Testis (tissue), 3 donors: ENCODE results near the gene RPL18A. TPM values are rescaled to one million over a fixed set of nuclear protein-coding genes. Genes with fewer than 3 reads are reported as not detected.

Experiments used
- DNase-seq: peaks from one replicate; pipeline ENCODE4 v3.0.0-alpha.2; 2019
- H3K27ac ChIP-seq, 2 donors: fragments of 200-600 bp; sonication (generic); one replicate each; pipeline ENCODE4 v1.5.1; 2019
- H3K27me3 ChIP-seq: fragments of 200-600 bp; sonication (generic); one replicate; pipeline ENCODE4 v1.5.1; 2019
- H3K36me3 ChIP-seq: fragments of 200-600 bp; sonication (generic); one replicate; pipeline ENCODE4 v1.5.1; 2017; ENCODE audit warnings: low read depth; ENCODE audit errors: missing control alignments
- H3K4me1 ChIP-seq: fragments of 200-600 bp; sonication (generic); one replicate; pipeline ENCODE4 v1.5.1; 2019
- H3K4me3 ChIP-seq, 2 donors: fragments of 200-600 bp; sonication (generic); one replicate each; pipeline ENCODE4 v1.5.1; 2017 to 2019
- H3K9me3 ChIP-seq: fragments of 200-600 bp; sonication (generic); one replicate; pipeline ENCODE4 v1.5.1; 2017
- CTCF ChIP-seq, 3 experiments: fragments of 450-650 bp in 2 of 3; fragments of 200-600 bp in 1 of 3; sonication (generic) in 1 of 3; IDR thresholded peaks; one replicate each; pipeline ENCODE4 v1.5.1; 2016 to 2019; ENCODE audit warnings: antibody characterized with exemption in 3 of 3, mild to moderate bottlenecking in 2 of 3, moderate library complexity in 1 of 3
- POLR2A ChIP-seq: fragments of 450-650 bp; IDR thresholded peaks from one replicate; pipeline ENCODE4 v1.6.1; 2017; ENCODE audit warnings: antibody characterized with exemption, mild to moderate bottlenecking, moderate library complexity
- WGBS, 2 donors: methylation state at CpG; one replicate each; pipeline ENCODE4 v1.1.5; 2018; 5-methylcytosine and 5-hydroxymethylcytosine counted together
- intact Hi-C: fragments of 100-400 bp; cut with DNase I; formaldehyde crosslinking; loops from one replicate; pipeline ENCODE4 v1.15.1; 2023; ENCODE audit warnings: low total_unique reads
- polyA plus RNA-seq: library from polyadenylated mRNA; stranded (reverse); fragments of 350-450 nt; fragmentation: Illumina TruSeq; extraction: RNeasy Lipid Tissue Mini Kit (QIAGEN cat#74804); gene quantifications from one replicate; pipeline ENCODE4 v1.2.3, GENCODE V29; 2014; ENCODE audit warnings: low read depth, low replicate concordance; ENCODE audit not compliant: insufficient read depth
- small RNA-seq, 2 donors: library from RNA; depleted of rRNA; stranded (forward); fragments of <200 nt; gene quantifications; one replicate each; pipeline ENCODE3, GENCODE V24; 2016
- total RNA-seq, 2 donors: library from RNA; depleted of rRNA; stranded (reverse); fragments of >200 nt; gene quantifications; one replicate each; pipeline ENCODE4 v1.2.3, GENCODE V29; 2016

Gene RPL18A
- total and polyA plus RNA-seq, 3 donors from 2014 or later: 551 to 1,098 (median 828) TPM

- Histone ChIP-seq H3K27me3 (no peaks in the 10 kb centered on the region), H3K36me3 (no peaks in the 10 kb centered on the region), H3K4me3 (no peak overlapping the region), H3K27ac (no peak overlapping the region), H3K4me1 (no peaks in the 10 kb centered on the region), H3K9me3 (no peaks in the 10 kb centered on the region)
- intact Hi-C loops: no loop called here
- 72 to 80% methylated on average over 6 of the region's 6 CpGs for WGBS, 2 donors
- no peak for DNase-seq
- TF ChIP-seq POLR2A (no peak), CTCF (IDR thresholded peaks at IDR 0.05) (no peak)
Observed at GRCh38 chr19:17902701-17903100, 43.0 kb downstream of the RPL18A start.

- 87 to 91% methylated on average over 3 of the region's 3 CpGs for WGBS, 2 donors
- Histone ChIP-seq H3K27me3 (no peaks in the 10 kb centered on the region), H3K9me3 (no peaks in the 10 kb centered on the region), H3K4me1 (no peaks in the 10 kb centered on the region), H3K36me3 (no peaks in the 10 kb centered on the region), H3K27ac (no peak overlapping the region), H3K4me3 (no peak overlapping the region)
- intact Hi-C loops: no loop called here
- TF ChIP-seq CTCF (IDR thresholded peaks at IDR 0.05): no peak
- no peak for TF ChIP-seq POLR2A
- DNase-seq: no peak
Observed at GRCh38 chr19:17908244-17908643, 48.5 kb downstream of the RPL18A start.

- DNase-seq: no peak
- WGBS, 2 donors: 66 to 70% methylated on average over 7 of the region's 7 CpGs
- intact Hi-C loops: no loop called here
Observed at GRCh38 chr19:17909003-17909732, 49.5 kb downstream of the RPL18A start.

GRCh38 chr19:17910791-17911360 is 51.2 kb downstream of the RPL18A start:
- Histone ChIP-seq H3K4me1 (no peaks in the 10 kb centered on the region), H3K4me3 (no peak overlapping the region), H3K27me3 (no peaks in the 10 kb centered on the region), H3K9me3 (no peaks in the 10 kb centered on the region), H3K36me3 (no peaks in the 10 kb centered on the region), H3K27ac (no peak overlapping the region)
- TF ChIP-seq POLR2A (no peak), CTCF (IDR thresholded peaks at IDR 0.05) (no peak)
- no peak for DNase-seq
- intact Hi-C loops: no loop called here
- whole genome bisulfite sequencing, 2 donors: 81 to 87% methylated on average over 11 of the region's 11 CpGs

More at GRCh38 chr19:17909003-17909732, 49.5 kb downstream of the RPL18A start:
- Histone ChIP-seq H3K4me3 (no peak overlapping the region), H3K27ac (no peak overlapping the region), H3K36me3 (no peaks in the 10 kb centered on the region), H3K27me3 (no peaks in the 10 kb centered on the region), H3K9me3 (no peaks in the 10 kb centered on the region), H3K4me1 (no peaks in the 10 kb centered on the region)
- TF ChIP-seq CTCF (IDR thresholded peaks at IDR 0.05) (no peak), POLR2A (no peak)

Small RNA genes lying within 50 kb of the gene (small RNA-seq; reads per million reads assigned to genes)
- gene SNORA68: 0 reads per million in 2 donors

Other genes with a start within 250 kb of the RPL18A start
- gene UNC13A, start 171.6 kb upstream of the RPL18A start, total RNA-seq: 1 to 10 TPM; 2.6 to 3.2 TPM
- 1.2 TPM for gene UNC13A, start 171.6 kb upstream of the RPL18A start, polyA plus RNA-seq
- 100 to 1,000 TPM in 1 of 2 donors, 10 to 100 TPM in 1; 95.5 to 106 TPM for gene MAP1S, start 140.4 kb upstream of the RPL18A start, total RNA-seq
- 123 TPM for gene MAP1S, start 140.4 kb upstream of the RPL18A start, polyA plus RNA-seq
- 10 to 100 TPM; 12.8 to 15.6 TPM for gene FCHO1, start 108.4 kb upstream of the RPL18A start, total RNA-seq
- gene FCHO1, start 108.4 kb upstream of the RPL18A start, polyA plus RNA-seq: 9.8 TPM
- under 1 TPM; 0.19 to 0.71 TPM for gene B3GNT3, start 64.8 kb upstream of the RPL18A start, total RNA-seq
- 0.63 TPM for gene B3GNT3, start 64.8 kb upstream of the RPL18A start, polyA plus RNA-seq
- 100 to 1,000 TPM in 1 of 2 donors, 10 to 100 TPM in 1; 39.0 to 183 TPM for gene INSL3, start 38.4 kb upstream of the RPL18A start, total RNA-seq
- gene INSL3, start 38.4 kb upstream of the RPL18A start, polyA plus RNA-seq: 1,477 TPM
- gene JAK3, start 11.9 kb upstream of the RPL18A start, total RNA-seq: 10 to 100 TPM in 1 of 2 donors, 1 to 10 TPM in 1; 5.0 to 10.5 TPM
- 3.5 TPM for gene JAK3, start 11.9 kb upstream of the RPL18A start, polyA plus RNA-seq
- gene SLC5A5, start 12.0 kb downstream of the RPL18A start, total RNA-seq: 1 to 10 TPM in 1 of 2 donors, under 1 TPM in 1; 0.79 to 1.4 TPM
- 1.1 TPM for gene SLC5A5, start 12.0 kb downstream of the RPL18A start, polyA plus RNA-seq
- 10 to 100 TPM; 51.5 to 69.5 TPM for gene CCDC124, start 73.1 kb downstream of the RPL18A start, total RNA-seq
- gene CCDC124, start 73.1 kb downstream of the RPL18A start, polyA plus RNA-seq: 75.0 TPM
- gene KCNN1, start 107.2 kb downstream of the RPL18A start, total RNA-seq: 10 to 100 TPM; 10.3 to 15.9 TPM
- 4.4 TPM for gene KCNN1, start 107.2 kb downstream of the RPL18A start, polyA plus RNA-seq
- 10 to 100 TPM; 13.0 to 15.3 TPM for gene ARRDC2, start 148.3 kb downstream of the RPL18A start, total RNA-seq
- 10.3 TPM for gene ARRDC2, start 148.3 kb downstream of the RPL18A start, polyA plus RNA-seq
- 1 to 10 TPM in 1 of 2 donors, under 1 TPM in 1; 0.39 to 2.5 TPM for gene IL12RB1, start 227.0 kb downstream of the RPL18A start, total RNA-seq
- 1.8 TPM for gene IL12RB1, start 227.0 kb downstream of the RPL18A start, polyA plus RNA-seq
- 10 to 100 TPM in 1 of 2 donors, 1 to 10 TPM in 1; 9.7 to 11.2 TPM for gene MAST3, start 237.9 kb downstream of the RPL18A start, total RNA-seq
- 5.0 TPM for gene MAST3, start 237.9 kb downstream of the RPL18A start, polyA plus RNA-seq